ENCODE measurements around the gene ARHGAP42.

ARHGAP42 gene

DNA sequence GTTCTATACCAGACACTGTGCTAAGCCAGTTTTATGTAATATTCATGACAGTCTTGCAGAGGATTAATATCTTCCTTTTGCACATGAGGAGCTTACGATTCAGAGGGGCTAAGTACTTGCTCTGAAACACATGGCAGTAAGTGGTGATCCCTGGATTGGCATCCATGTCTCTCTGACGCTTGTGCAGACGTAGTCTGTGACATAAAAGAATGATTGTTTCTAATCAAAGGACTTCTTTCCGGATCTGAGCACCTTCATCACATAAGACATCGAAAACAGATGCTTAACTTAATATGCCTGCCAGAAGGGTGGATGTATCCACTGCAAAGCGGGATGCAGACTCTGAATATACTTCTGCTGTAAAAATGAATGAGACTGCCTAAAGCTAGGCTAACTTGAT is 74.8 kb downstream of the ARHGAP42 start:
- DNase-seq = no peak

DNA sequence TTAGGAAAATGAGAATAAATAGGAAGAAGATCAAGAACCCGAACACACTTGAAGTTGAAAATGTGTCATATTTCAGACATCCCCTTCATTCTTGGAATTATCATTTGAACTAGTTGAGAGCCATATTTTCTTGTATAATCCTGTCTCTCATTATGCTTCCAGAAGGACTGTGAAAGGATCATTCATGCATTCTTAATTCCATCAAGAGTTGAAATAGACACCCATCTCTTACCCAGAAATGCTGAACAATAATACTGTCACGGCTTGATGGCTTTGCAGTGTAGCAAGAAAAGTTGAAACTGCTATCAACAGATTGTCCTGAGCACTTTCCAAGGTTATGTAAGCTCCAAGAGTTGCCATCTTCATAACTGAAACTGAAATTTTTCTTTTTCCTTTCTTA is 79.7 kb downstream of the ARHGAP42 start:
- DNase-seq = no peak

DNA sequence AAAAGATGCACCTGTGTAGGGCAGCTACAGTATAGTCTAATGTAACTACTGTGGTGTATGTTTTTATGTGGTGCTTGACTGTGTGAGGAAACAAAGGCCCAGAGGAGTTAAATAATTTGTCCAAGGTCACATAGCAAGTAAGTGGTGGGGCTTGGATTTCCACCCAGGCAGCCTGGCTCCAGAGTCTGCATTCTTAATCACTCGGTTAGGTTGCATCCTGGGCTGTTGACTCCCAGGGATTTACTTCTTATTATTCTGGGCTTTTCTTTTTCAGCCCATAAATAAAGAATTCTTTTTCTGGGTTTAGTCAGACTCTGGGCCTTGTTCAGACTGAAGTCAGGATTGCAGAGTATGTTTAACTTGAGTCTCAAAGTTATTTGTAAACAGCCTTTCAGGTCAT is 82.1 kb downstream of the ARHGAP42 start:
- no peak for DNase-seq

DNA sequence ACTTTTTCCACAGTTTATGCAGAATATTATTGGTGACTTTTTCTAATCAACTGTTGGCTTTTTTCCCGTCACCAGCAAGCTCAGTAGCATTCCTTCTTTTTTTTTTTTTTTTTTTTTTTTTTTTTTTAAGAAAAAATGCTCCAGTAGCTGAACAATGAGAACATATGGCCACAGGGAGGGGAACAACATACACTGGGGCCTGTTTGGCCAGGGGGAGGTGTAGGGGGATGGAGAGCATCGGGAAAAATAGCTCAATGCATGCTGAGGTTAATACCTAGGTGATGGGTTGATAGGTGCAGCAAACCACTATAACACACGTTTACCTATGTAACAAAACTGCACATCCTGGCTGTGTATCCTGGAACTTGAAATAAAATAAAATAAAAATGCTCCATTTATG is 82.5 kb downstream of the ARHGAP42 start:
- DNase-seq = no peak

DNA sequence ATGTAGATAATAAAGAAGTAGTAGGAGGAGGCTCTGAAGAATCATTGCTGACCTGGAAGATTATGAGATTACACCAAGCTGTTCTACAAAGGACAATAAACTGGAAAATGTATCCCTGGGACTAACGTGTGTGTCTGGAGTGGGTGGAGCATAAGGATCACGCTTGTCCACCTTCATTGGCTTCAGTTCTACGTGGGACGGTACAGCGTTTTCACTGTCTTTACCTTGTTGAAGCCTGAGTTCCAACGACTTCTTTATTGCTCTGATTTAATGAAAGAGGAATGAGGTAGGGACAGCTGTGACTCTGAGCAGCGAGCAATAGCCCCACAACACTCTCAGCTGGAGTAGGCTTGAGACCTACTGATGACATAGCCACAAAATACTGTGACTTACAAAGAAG is 87.0 kb downstream of the ARHGAP42 start:
- DNase-seq = no peak

DNA sequence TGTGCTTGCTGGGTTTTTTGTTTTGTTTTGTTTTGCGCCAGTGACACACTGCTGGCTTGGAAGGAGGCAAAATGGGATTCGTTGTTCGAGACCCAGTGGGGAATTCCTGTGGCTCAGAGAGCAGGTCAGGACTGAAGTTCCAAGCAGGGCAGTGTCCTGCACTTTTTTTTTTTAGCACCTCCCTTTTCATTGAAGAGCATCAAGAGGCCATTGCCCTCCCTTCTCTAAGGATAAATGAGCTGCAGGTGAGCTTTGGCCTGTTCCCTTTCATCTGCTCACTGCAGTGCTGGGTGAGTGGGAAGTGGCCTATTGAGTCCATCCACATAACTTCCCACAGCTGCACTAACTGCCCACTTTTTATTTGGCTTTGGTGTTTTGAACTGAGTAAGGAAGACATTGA is 87.8 kb downstream of the ARHGAP42 start:
- DNase-seq = no peak

DNA sequence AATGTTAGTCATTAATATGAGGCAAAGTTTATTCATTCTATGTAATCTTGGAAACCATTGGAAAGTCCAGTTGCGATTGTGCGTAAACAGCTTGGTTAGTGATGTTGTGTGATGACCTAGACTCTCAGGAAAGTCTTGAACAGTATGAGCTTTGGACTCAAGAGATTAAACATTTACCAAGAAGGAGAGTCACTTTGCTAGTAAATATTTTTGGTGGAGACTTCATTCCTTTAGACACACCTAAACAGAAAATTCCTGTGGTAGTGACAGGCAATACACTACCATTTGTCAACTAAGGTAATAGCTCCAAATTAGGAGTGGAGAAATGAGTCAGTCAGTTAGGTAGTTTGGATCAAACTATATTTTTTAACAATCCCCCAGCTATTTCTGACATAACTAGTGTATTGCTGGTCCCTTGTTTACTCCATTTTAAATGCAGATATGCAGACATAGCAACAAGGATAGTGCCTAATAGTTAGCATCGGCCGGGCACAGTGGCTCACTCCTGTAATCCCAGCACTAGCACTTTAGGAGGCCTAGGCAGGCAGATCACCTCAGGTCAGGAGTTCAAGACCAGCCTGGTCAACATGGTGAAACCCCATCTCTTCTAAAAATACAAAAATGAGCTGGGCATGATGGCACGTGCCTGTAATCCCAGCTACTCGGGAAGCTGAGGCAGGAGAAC is 89.3 kb downstream of the ARHGAP42 start:
- DNase-seq = no peak

DNA sequence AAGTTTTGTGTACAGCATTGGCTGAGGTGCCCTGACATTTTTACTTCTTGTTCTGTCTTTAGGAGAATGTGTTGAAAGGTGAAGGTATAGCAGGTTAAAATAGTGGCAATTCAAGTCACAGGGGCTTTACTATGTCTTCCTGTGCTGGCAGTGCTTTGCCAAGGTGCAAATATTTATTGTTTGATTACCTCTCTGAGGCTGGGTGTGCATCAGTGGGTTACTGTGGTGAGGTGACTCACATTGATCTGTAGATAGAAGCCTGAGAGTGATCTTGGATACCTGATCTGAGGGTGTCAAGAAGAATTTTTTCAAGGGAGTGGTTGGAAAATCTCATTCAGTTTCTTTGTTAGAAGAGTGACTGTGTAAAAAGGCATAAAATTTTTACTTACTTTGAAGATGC is 90.0 kb downstream of the ARHGAP42 start:
- DNase-seq = no peak

DNA sequence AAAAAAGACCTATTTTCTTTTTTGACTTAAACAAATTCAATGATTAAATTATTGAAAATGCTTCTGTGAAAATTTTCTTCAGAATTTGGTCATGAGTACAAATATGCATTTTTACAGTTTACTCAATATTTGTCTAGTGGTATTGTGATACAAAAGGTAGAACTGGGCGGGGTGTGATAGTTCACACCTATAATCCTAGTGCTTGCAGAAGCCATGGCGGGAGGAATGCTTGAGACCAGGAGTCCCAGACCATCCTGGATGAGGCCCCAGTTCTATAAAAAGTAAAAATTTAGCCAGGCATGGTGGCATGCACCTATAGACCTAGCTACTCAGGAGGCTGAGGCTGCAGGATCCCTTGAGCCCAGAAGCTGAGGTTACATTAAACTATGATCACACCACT is 90.6 kb downstream of the ARHGAP42 start:
- no peak for DNase-seq

DNA sequence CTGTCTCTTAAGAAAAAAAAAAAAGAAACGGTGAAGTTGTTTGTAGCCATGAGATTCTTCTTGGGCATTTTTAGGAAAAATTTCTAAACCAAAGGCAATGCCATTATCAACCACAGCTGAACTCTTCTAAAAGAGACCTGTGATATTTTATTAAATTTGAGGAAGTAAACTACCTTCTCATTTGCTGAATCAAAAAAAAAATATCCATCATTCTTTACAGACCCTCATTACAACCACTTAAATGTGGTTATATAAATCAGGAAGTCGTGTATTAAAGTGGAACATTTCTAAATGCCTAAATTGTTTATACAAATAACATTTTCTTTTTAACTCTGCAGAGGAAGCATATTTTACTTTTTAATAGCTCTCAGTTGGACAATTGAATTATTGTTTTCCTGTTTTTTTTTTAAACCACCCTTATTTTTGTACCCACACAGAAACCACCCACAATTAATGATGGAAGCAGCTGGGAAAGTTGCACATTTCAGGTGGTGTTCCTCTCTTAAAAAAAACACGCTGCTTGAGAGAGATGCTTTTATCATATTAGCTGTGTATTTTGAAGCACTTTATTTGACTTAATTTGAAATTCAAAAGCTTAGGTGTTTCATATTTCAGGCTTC is 91.2 kb downstream of the ARHGAP42 start:
- no peak for DNase-seq

DNA sequence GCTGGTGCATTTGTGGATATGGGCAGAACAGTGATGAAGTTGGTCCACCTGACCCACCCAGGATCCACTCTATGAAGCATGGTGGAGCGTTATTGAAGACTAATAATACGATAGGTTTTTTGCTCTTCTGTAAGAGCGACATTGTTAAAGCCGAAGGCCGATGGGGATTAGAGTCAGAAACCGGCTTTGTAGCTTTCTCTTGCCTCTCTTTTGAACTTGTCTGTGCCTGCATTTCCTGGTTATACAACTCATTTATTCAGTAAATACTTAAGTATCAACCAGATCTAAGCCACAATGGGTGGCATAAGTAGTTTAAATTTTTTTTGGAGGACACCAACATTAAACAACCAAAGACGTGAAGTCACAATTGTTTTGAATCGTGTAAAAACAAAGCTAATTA is 93.4 kb downstream of the ARHGAP42 start:
- DNase-seq = no peak

DNA sequence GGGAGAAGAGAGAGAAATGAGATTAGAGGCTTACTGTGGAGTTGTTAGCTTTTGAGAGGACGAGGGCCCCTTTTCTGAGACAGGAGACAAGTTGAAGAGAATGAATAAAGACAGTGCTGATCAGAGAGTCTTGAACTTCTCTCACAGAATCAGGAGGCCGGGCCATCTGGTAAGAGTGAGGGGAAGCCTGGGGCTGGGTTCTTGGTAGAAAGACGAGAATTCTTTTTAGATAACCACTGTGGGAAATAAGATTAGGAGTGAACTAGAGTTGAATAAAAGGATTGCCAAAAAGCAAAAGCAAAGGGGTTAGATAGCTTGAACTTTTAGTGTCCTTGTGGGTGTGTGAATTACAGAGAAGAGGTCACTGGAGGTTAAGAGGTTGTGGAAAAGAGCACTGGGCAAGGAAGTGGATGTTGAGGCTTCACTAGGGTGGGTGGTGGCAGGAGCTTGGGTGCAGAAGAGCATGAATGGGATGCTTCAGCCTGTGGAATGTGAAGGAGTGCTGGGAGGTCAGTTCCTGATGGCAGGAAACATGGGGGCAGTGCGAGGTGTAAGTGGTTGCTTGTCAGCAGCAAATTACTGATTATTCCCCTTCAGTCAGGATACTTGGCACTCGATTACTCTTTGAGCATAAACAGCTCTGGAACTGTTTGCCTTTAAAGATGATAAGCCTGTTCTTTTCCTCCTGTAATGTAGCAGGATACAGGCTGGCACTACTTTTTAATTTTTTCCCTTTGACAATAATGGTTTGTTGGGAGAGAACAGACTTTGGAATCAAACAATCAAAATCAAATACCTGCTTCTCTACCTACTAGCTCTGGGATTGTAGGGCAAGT is 98.3 kb downstream of the ARHGAP42 start:
- no peak for DNase-seq

DNA sequence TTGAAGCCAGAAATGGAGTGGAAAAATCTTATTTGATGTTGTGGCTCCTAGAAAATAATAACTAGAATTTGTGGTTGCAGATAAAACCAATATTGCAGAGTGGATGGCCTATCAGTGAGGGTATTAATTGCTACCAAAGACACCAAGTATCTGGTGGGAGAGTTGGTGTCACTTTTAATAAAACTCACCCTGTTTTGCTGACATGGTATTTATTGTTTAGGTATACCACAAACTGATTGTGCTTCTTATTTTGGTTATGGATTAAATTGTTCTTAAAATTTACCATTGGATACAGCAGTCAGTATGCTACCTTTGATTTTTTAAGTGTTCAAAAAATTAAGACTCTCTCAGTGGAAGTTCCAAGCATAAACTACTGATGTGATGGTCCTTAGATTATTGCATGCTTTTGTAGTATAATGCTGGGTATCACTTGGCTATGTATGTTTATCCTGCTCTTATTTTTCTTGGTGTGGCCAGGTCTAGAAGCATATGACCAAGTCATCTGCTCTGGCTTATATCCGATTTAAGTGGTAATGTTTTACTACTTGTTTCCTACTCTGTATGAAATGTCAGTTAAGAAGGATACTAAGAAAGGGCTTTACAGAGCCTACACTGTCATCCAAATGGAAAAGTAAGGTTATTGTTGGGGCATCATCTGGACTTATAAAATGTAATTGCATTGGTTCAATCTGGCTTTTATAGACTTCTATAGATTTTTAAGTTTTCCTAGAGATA is 101.6 kb downstream of the ARHGAP42 start:
- no peak for DNase-seq

DNA sequence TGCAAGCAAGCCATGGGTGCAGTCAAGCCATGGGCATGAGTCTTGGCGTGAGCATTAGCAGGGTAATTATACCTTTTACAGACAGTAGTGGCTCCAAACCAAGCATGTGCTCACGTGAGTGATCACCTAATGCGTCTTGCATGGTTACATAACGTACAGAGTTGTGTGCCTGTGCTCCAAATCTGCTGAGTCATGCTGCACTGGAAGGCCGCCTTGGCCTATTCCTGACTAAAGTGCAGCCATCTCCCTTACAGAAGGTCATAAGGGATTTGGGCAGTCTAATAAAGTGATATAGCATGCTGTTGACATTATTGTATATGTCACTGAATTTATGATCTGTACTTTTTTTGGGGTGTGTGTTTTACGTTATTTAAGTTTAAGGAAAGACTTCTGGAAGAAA is 102.4 kb downstream of the ARHGAP42 start:
- no peak for DNase-seq

DNA sequence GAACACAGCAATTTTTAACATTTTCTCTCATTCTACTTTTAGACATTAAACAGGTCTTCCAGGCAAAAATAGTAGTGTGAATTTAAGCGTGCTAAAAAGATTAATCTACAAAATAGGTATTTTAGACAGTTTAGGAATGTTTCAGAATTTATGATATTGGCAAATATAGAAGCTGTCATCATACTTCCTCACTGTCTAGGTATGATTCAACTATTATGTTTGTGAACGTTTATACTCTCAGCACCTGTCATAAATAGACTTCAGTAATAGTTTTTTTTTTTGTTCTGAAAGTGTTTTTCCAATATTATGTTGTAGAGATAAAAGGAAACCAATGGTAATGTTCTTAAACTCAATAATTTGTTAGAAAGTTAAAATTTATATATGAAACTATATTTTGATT is 103.0 kb downstream of the ARHGAP42 start:
- no peak for DNase-seq

DNA sequence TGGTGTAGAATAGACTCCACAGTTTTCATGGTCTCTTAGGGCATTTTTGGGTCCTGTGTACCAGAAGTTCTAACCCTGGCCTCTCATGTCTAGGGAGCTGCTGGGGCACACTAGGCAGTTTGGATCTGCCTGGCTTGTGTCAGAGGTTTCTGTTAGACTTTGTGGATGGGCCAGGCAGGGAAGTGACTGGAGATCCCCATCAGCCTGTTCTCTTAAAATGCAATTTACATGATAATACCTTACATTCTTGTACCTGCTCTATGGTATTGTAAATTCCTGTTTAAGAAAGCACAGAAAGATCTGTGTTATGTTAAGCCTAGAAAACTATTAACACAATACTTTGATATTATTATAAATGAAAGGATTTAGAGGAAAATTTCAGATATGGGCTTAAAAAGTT is 104.0 kb downstream of the ARHGAP42 start:
- no peak for DNase-seq

DNA sequence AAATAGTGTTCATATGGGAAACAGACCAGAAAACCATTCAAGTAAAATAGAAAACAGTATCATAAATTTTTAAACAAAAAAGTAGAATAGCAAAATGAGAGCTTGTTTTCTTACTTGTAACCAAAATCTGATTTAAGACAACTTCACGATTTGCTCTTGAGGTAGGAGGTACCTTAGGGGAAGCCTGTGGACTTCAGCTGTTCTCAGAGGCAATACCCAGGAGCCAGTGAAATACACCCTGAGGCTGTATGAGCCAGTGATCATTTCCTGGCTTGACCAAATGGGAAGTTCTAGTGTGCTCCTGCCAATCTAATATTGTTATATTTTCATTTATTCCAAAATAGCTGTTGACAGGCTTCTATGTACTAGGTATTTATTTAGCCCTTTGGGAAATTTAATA is 104.8 kb downstream of the ARHGAP42 start:
- DNase-seq = no peak

DNA sequence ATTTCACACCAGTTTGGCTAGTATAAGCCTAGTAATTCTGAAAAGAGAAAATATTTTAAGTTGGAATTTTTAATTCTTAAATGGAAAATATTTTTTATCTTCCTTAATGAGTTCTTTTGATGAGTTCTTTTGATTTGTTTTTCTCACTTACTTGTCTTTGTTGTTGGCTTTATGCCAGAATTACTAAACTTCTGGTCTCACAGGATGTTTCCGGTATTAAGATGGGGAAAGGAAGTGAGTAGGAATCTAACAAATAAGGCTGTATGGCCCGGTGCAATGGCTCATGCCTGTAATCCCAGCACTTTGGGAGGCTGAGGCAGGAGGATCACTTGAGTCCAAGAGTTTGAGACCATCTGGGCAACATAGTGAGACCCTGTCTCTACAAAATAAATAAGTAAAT is 106.4 kb downstream of the ARHGAP42 start:
- no peak for DNase-seq

DNA sequence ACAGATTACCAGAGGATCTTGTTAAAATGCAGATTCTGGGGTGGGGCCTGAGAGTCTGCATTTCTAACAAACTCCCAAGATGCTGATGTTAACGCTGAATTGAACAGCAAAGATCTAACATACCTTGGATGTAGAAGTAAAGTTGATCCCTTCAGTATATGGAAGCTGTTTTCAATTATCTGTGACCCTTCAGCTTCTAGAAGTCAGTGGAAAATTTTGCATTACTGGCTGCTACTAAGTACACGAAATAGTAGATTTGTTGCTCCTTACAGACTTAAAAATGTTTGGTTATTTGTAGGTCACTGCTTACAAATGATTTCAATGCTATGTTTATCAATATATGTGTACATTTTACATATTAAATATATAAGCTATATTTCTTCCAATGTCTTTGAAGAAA is 107.4 kb downstream of the ARHGAP42 start:
- DNase-seq = no peak

DNA sequence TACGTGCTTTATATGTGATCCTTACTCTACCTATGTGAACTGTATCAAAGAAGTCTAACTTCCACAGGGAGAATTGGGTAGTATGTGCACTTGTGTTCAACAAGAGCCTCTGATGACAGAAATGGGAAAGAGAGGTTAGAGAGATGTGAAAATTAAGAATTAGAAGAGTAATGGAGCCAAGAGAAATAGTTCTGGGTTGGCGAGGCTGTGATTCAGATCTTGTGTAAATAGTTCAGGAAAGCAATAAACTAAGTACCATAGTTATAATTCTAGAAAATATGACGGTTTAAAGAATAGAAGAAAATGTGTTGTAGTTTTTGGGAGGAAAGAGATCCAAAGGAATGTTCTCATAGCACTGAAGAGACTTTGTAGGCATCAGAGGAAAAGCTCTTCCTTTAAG is 112.4 kb downstream of the ARHGAP42 start:
- DNase-seq = no peak

DNA sequence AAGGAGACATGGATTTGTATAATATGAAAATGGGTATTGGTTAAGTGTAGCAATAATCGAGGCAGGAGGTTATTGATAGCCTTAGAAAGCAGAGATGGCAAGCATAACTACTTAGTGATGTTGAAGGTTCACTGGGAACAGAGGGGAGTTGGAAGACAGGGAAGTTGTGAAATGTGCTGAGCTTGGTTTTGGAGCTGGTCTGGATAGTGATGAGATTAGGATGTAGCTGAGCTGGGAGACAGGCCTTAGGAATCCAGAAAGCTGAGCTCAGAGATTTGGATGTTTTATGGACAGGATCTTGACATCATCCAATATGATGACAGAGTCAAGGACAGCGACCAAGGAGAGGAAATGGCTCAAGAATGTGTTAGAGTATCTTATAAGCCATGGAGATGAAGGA is 113.1 kb downstream of the ARHGAP42 start:
- no peak for DNase-seq

DNA sequence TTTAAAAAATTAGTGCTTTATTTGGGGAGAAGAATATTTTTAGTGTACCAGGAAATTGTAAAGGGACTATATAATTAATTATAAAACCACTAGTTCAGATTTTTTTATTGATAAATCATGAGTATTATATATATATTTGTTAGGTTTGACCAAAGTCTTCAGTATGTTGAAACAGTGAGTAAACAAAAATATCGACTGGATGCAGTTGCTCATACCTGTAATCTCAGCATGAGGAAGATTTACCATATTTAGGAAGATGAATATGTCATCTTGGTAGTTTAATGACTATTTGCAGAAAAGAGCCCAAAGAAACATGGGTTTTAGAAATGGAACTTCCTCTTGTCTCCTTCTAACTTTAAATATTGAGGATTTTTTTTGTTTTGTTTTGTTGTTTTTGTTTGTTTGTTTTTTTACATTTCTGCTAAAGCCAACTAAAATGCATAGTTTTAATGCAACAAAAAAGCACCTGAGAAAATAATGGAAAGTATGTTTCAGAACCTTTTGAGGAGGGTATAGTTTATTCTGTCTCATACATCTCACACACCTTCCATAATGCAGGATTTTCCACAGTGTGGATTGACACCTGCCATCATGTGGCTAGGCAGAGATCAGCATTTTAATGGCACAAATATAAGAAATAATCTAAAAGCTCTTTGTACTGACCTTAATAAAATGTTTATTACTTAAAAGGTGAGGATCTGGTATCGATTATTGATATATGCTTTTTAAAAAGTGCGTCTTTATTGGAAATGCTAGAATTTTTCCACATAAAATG is 114.3 kb downstream of the ARHGAP42 start:
- DNase-seq = no peak
